ENCODE results near the gene CARD9.
A peak's percentile ranks its signal among the peaks of the same experiment; 100 is the strongest.

CARD9 gene

GRCh38 chr9:136328011-136328621 is 45.4 kb downstream of the CARD9 start (continued):
- TF ChIP-seq PRDM6 (tag by site-specific recombination; IDR thresholded peaks at IDR 0.05) (no peak), EGR2 (tag by site-specific recombination; IDR thresholded peaks at IDR 0.05; ENCODE audit: low read depth) (0 out of 2 replicates have a peak, but pooled peaks have one; percentile 27), ZNF791 (tag by site-specific recombination; IDR thresholded peaks at IDR 0.05) (no peak), KLF7 (tag by site-specific recombination; IDR thresholded peaks at IDR 0.05; ENCODE audit: borderline replicate concordance) (no peak), YY1 (tag by site-specific recombination; IDR thresholded peaks at IDR 0.05) (no peak), ZNF830 (tag by site-specific recombination; IDR thresholded peaks at IDR 0.05; ENCODE audit: low read depth) (no peak), ZXDB (tag by site-specific recombination; IDR thresholded peaks at IDR 0.05) (no peak), OVOL3 (tag by site-specific recombination; IDR thresholded peaks at IDR 0.05) (no peak), ZNF501 (tag by site-specific recombination; IDR thresholded peaks at IDR 0.05) (no peak), ZNF239 (tag by site-specific recombination; IDR thresholded peaks at IDR 0.05) (no peak), ZNF792 (tag by site-specific recombination; IDR thresholded peaks at IDR 0.05) (no peak), ZNF626 (tag by site-specific recombination; IDR thresholded peaks at IDR 0.05) (no peak), ZNF670 (tag by site-specific recombination; IDR thresholded peaks at IDR 0.05; ENCODE audit: low read depth) (no peak), KLF8 (tag by site-specific recombination; IDR thresholded peaks at IDR 0.05) (peak; percentile 50; the same call in 1 of the 2 replicates), ZNF513 (tag by site-specific recombination; IDR thresholded peaks at IDR 0.05) (no peak), ZNF16 (tag by site-specific recombination; IDR thresholded peaks at IDR 0.05; ENCODE audit: low read depth) (no peak), SETDB1 (IDR thresholded peaks at IDR 0.05; ENCODE audit: insufficient read length, low read length) (no peak), ZNF223 (tag by site-specific recombination; IDR thresholded peaks at IDR 0.05) (peak; percentile 19; the same call in 1 of the 2 replicates), KLF10 (tag by site-specific recombination; IDR thresholded peaks at IDR 0.05) (peak; percentile 90; the same call in 1 of the 2 replicates), ZNF558 (tag by site-specific recombination; IDR thresholded peaks at IDR 0.05) (no peak), ZNF701 (tag by site-specific recombination; IDR thresholded peaks at IDR 0.05) (no peak), ZNF350 (tag by site-specific recombination; IDR thresholded peaks at IDR 0.05) (no peak), ZBTB21 (tag by site-specific recombination; IDR thresholded peaks at IDR 0.05) (no peak), ZNF514 (tag by site-specific recombination; IDR thresholded peaks at IDR 0.05) (no peak), ZNF175 (tag by site-specific recombination; IDR thresholded peaks at IDR 0.05) (no peak), ZNF26 (tag by site-specific recombination; IDR thresholded peaks at IDR 0.05) (no peak)
- TF ChIP-seq, protein P1, sequence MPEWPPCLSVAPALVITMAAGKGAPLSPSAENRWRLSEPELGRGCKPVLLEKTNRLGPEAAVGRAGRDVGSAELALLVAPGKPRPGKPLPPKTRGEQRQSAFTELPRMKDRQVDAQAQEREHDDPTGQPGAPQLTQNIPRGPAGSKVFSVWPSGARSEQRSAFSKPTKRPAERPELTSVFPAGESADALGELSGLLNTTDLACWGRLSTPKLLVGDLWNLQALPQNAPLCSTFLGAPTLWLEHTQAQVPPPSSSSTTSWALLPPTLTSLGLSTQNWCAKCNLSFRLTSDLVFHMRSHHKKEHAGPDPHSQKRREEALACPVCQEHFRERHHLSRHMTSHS (tag by site-specific recombination; IDR thresholded peaks at IDR 0.05): no peak
- TF ChIP-seq, protein P2, sequence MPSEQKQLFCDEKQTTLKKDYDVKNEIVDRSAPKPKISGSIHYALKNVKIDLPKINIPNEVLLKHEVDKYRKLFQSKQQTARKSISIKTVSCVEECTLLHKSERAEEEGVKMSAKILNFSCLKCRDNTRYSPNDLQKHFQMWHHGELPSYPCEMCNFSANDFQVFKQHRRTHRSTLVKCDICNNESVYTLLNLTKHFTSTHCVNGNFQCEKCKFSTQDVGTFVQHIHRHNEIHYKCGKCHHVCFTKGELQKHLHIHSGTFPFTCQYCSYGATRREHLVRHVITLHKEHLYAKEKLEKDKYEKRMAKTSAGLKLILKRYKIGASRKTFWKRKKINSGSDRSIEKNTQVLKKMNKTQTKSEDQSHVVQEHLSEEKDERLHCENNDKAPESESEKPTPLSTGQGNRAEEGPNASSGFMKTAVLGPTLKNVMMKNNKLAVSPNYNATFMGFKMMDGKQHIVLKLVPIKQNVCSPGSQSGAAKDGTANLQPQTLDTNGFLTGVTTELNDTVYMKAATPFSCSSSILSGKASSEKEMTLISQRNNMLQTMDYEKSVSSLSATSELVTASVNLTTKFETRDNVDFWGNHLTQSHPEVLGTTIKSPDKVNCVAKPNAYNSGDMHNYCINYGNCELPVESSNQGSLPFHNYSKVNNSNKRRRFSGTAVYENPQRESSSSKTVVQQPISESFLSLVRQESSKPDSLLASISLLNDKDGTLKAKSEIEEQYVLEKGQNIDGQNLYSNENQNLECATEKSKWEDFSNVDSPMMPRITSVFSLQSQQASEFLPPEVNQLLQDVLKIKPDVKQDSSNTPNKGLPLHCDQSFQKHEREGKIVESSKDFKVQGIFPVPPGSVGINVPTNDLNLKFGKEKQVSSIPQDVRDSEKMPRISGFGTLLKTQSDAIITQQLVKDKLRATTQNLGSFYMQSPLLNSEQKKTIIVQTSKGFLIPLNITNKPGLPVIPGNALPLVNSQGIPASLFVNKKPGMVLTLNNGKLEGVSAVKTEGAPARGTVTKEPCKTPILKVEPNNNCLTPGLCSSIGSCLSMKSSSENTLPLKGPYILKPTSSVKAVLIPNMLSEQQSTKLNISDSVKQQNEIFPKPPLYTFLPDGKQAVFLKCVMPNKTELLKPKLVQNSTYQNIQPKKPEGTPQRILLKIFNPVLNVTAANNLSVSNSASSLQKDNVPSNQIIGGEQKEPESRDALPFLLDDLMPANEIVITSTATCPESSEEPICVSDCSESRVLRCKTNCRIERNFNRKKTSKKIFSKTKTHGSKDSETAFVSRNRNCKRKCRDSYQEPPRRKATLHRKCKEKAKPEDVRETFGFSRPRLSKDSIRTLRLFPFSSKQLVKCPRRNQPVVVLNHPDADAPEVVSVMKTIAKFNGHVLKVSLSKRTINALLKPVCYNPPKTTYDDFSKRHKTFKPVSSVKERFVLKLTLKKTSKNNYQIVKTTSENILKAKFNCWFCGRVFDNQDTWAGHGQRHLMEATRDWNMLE (tag by site-specific recombination; conservative IDR thresholded peaks at IDR 0.05; ENCODE audit: low read depth): no peak
- TF ChIP-seq, protein P3, sequence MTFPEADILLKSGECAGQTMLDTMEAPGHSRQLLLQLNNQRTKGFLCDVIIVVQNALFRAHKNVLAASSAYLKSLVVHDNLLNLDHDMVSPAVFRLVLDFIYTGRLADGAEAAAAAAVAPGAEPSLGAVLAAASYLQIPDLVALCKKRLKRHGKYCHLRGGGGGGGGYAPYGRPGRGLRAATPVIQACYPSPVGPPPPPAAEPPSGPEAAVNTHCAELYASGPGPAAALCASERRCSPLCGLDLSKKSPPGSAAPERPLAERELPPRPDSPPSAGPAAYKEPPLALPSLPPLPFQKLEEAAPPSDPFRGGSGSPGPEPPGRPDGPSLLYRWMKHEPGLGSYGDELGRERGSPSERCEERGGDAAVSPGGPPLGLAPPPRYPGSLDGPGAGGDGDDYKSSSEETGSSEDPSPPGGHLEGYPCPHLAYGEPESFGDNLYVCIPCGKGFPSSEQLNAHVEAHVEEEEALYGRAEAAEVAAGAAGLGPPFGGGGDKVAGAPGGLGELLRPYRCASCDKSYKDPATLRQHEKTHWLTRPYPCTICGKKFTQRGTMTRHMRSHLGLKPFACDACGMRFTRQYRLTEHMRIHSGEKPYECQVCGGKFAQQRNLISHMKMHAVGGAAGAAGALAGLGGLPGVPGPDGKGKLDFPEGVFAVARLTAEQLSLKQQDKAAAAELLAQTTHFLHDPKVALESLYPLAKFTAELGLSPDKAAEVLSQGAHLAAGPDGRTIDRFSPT (tag by site-specific recombination; IDR thresholded peaks at IDR 0.05): peak; percentile 89

Data from HEK293 (cell line).